HFFc6 (cell line): ENCODE measurements around the gene TMED6. TPM values are rescaled to one million over a fixed set of nuclear protein-coding genes. Genes with fewer than 3 reads are reported as not detected.

Source experiments
- DNase-seq: peaks from one replicate; pipeline ENCODE4 v3.0.0-alpha.2; 2018
- H3K27ac Mint-ChIP-seq: 2 replicates; pipeline ENCODE4 v1.8.0; 2020; ENCODE audit warnings: mild to moderate bottlenecking, mixed read lengths
- H3K27me3 Mint-ChIP-seq: 2 replicates; pipeline ENCODE4 v1.8.0; 2021; ENCODE audit warnings: mild to moderate bottlenecking, moderate library complexity, mixed read lengths; ENCODE audit not compliant: insufficient read depth
- H3K36me3 Mint-ChIP-seq: 2 replicates; pipeline ENCODE4 v1.8.0; 2021; ENCODE audit warnings: low read depth, mixed read lengths
- H3K4me1 Mint-ChIP-seq: 2 replicates; pipeline ENCODE4 v1.8.0; 2020; ENCODE audit warnings: low read depth, mixed read lengths
- H3K4me3 Mint-ChIP-seq: 2 replicates; pipeline ENCODE4 v1.8.0; 2020; ENCODE audit warnings: mild to moderate bottlenecking, moderate library complexity, mixed read lengths
- H3K9me3 Mint-ChIP-seq: 2 replicates; pipeline ENCODE4 v1.8.0; 2020; ENCODE audit warnings: mild to moderate bottlenecking, mixed read lengths
- total RNA-seq, 6 experiments: library from RNA; stranded (reverse); fragmentation: NEBNext Ultra II Directional; extraction: Animal tissue kit (Norgen Biotek cat#: 25700); gene quantifications; 2 replicates in 1 of 6; 3 replicates in 5 of 6; pipeline ENCODE4 v1.2.3, GENCODE V29; 2021
- TF ChIP-seq, protein P1 (sequence below): fragments of 200-600 bp; sonication (generic); IDR thresholded peaks from 2 replicates; pipeline ENCODE4 v1.5.0; 2021; ENCODE audit warnings: antibody characterized with exemption, mild to moderate bottlenecking

Gene TMED6
- total RNA-seq, 6 experiments from 2014 or later = 0.21 to 0.40 (median 0.26) TPM; not detected in 2

GRCh38 chr16:69378760-69379159, 27.2 kb upstream of the TMED6 start:
- H3K9me3 Mint-ChIP-seq = no peaks in the 10 kb centered on the region
- TF ChIP-seq, protein P1, sequence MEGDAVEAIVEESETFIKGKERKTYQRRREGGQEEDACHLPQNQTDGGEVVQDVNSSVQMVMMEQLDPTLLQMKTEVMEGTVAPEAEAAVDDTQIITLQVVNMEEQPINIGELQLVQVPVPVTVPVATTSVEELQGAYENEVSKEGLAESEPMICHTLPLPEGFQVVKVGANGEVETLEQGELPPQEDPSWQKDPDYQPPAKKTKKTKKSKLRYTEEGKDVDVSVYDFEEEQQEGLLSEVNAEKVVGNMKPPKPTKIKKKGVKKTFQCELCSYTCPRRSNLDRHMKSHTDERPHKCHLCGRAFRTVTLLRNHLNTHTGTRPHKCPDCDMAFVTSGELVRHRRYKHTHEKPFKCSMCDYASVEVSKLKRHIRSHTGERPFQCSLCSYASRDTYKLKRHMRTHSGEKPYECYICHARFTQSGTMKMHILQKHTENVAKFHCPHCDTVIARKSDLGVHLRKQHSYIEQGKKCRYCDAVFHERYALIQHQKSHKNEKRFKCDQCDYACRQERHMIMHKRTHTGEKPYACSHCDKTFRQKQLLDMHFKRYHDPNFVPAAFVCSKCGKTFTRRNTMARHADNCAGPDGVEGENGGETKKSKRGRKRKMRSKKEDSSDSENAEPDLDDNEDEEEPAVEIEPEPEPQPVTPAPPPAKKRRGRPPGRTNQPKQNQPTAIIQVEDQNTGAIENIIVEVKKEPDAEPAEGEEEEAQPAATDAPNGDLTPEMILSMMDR = no peak
- DNase-seq = no peak
- H3K27ac Mint-ChIP-seq = peak overlapping the region; percentile 4; the same call in 1 of the 2 replicates
- no peak overlapping the region for H3K4me3 Mint-ChIP-seq
- H3K27me3 Mint-ChIP-seq = no peaks in the 10 kb centered on the region; the same call in 1 of the 2 replicates
- peaks cover 34% of the 10 kb centered on the region for H3K36me3 Mint-ChIP-seq
- H3K4me1 Mint-ChIP-seq = peaks cover 25% of the 10 kb centered on the region

- no peak overlapping the region for H3K4me3 Mint-ChIP-seq
- TF ChIP-seq, protein P1 = no peak
- no peaks in the 10 kb centered on the region for H3K9me3 Mint-ChIP-seq
- peaks cover 27% of the 10 kb centered on the region for H3K36me3 Mint-ChIP-seq
- no peak overlapping the region for H3K27ac Mint-ChIP-seq
- peaks cover 19% of the 10 kb centered on the region for H3K4me1 Mint-ChIP-seq
- no peaks in the 10 kb centered on the region; the same call in 1 of the 2 replicates for H3K27me3 Mint-ChIP-seq
- no peak for DNase-seq
Observed at GRCh38 chr16:69378036-69378435, 26.4 kb upstream of the TMED6 start.

GRCh38 chr16:69376393-69377059, 24.9 kb upstream of the TMED6 start:
- Mint-ChIP-seq H3K36me3 (peaks cover 16% of the 10 kb centered on the region), H3K4me3 (no peak overlapping the region), H3K9me3 (no peaks in the 10 kb centered on the region), H3K27me3 (no peaks in the 10 kb centered on the region; the same call in 1 of the 2 replicates), H3K27ac (no peak overlapping the region), H3K4me1 (peaks cover 9% of the 10 kb centered on the region)
- TF ChIP-seq, protein P1 = no peak
- no peak for DNase-seq

DNA sequence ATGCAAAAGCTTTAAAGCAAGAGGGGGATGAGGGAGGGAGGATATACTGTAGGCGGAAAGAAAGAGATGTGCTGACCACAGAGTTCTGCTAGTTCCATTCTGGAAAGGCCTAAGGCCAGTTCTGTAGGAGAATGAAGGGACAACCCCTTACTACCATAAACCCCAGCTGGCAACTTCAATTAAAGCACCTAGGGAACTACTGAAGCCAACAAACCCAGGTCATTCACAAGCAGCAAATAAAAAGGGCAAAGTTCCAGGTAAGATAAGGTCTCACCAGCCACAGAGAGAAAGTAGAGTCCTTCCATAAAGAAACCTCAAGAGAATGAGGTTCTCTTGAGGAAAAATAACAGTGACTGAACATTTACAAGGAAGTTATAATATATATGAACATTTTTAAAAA, 21.4 kb upstream of the TMED6 start:
- Mint-ChIP-seq H3K4me1 (no peaks in the 10 kb centered on the region), H3K36me3 (peaks cover 26% of the 10 kb centered on the region), H3K27ac (no peak overlapping the region), H3K27me3 (no peaks in the 10 kb centered on the region; the same call in 1 of the 2 replicates), H3K9me3 (no peaks in the 10 kb centered on the region), H3K4me3 (no peak overlapping the region)
- DNase-seq = no peak
- TF ChIP-seq, protein P1 = no peak

- peaks cover 32% of the 10 kb centered on the region for H3K36me3 Mint-ChIP-seq
- no peak for DNase-seq
- no peaks in the 10 kb centered on the region for H3K4me1 Mint-ChIP-seq
- no peaks in the 10 kb centered on the region for H3K9me3 Mint-ChIP-seq
- TF ChIP-seq, protein P1 = no peak
- no peak overlapping the region for H3K4me3 Mint-ChIP-seq
- no peak overlapping the region for H3K27ac Mint-ChIP-seq
- H3K27me3 Mint-ChIP-seq = peaks cover 2% of the 10 kb centered on the region; the same call in 1 of the 2 replicates
Observed at GRCh38 chr16:69371564-69371963, 20.0 kb upstream of the TMED6 start.
